OCI-LY1 (cell line): Measurements from ENCODE around the gene SCYL2.

Experiments used
- EZH2 ChIP-seq: fragments of 200-600 bp; sonication (generic), shearing (Covaris generic); IDR thresholded peaks from 2 replicates; pipeline ENCODE4 v1.8.0; 2017; ENCODE audit warnings: borderline replicate concordance, mixed run types, mild to moderate bottlenecking, antibody characterized with exemption, low read length, moderate library complexity, mixed read lengths
- TF ChIP-seq, protein P1 (sequence below): fragments of 200-600 bp; sonication (generic), shearing (Covaris generic); IDR thresholded peaks from 2 replicates; pipeline ENCODE4 v1.5.1; 2017; ENCODE audit warnings: mild to moderate bottlenecking, antibody characterized with exemption, low read length, moderate library complexity, mixed read lengths

DNA sequence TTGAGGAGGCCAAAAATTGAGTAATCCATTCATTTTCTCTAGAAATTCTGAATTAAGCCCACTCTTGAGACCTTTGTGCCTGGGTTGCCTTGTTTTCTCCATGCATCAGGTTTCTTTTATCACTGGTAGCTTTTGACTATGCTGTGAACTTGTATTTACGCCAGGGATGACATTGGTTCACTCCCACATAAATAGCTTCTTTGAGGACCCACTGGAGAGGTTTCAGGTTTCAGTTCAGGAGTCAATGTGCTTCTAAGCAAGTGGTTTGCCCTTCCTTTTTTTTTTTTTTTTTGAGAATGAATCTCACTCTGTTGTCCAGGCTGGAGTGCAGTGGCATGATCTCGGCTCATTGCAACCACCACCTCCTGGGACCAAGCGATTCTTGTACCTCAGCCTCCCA lies 79.7 kb downstream of the SCYL2 start:
- TF ChIP-seq, protein P1, sequence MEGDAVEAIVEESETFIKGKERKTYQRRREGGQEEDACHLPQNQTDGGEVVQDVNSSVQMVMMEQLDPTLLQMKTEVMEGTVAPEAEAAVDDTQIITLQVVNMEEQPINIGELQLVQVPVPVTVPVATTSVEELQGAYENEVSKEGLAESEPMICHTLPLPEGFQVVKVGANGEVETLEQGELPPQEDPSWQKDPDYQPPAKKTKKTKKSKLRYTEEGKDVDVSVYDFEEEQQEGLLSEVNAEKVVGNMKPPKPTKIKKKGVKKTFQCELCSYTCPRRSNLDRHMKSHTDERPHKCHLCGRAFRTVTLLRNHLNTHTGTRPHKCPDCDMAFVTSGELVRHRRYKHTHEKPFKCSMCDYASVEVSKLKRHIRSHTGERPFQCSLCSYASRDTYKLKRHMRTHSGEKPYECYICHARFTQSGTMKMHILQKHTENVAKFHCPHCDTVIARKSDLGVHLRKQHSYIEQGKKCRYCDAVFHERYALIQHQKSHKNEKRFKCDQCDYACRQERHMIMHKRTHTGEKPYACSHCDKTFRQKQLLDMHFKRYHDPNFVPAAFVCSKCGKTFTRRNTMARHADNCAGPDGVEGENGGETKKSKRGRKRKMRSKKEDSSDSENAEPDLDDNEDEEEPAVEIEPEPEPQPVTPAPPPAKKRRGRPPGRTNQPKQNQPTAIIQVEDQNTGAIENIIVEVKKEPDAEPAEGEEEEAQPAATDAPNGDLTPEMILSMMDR: no peak
- no peak for TF ChIP-seq EZH2
